Fibroblast of lung (primary cell): ENCODE data around the gene MEG3.

Experiments
- EZH2 ChIP-seq: IDR thresholded peaks from 2 replicates; pipeline ENCODE4 v1.5.1; 2012; ENCODE audit warnings: low read length, control low read depth, mild to moderate bottlenecking; ENCODE audit errors: missing control alignments
- TF ChIP-seq, protein P1 (sequence below), 2 donors: IDR thresholded peaks in 1 of 2; conservative IDR thresholded peaks in 1 of 2; 1 replicate in 1 of 2; 2 replicates in 1 of 2; pipeline ENCODE4 v1.5.1; 2011 to 2012; ENCODE audit warnings: low read length in 2 of 2, control low read depth in 1 of 2, inconsistent platforms in 1 of 2, low read depth in 1 of 2, mild to moderate bottlenecking in 1 of 2

- TF ChIP-seq, protein P1, sequence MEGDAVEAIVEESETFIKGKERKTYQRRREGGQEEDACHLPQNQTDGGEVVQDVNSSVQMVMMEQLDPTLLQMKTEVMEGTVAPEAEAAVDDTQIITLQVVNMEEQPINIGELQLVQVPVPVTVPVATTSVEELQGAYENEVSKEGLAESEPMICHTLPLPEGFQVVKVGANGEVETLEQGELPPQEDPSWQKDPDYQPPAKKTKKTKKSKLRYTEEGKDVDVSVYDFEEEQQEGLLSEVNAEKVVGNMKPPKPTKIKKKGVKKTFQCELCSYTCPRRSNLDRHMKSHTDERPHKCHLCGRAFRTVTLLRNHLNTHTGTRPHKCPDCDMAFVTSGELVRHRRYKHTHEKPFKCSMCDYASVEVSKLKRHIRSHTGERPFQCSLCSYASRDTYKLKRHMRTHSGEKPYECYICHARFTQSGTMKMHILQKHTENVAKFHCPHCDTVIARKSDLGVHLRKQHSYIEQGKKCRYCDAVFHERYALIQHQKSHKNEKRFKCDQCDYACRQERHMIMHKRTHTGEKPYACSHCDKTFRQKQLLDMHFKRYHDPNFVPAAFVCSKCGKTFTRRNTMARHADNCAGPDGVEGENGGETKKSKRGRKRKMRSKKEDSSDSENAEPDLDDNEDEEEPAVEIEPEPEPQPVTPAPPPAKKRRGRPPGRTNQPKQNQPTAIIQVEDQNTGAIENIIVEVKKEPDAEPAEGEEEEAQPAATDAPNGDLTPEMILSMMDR (conservative IDR thresholded peaks at IDR 0.05 in 1 of 2, IDR thresholded peaks at IDR 0.05 in 1 of 2; ENCODE audit: low read depth in 1 of 2, low read length in 2 of 2), result no peak
- no peak for TF ChIP-seq EZH2
These were observed 40.6 kb upstream of the MEG3 start for GRCh38 chr14:100785338-100785615.
